CD14-positive monocyte (primary cell): ENCODE results near the gene NEURL1B. TPM values are rescaled to one million over a fixed set of nuclear protein-coding genes. Genes with fewer than 3 reads are reported as not detected.

Source experiments
- DNase-seq, 3 donors: peaks; one replicate each; pipeline ENCODE4 v3.0.0-alpha.2; 2011 to 2022
- H2AFZ ChIP-seq: 2 replicates; pipeline ENCODE4 v1.6.0; 2012; ENCODE audit warnings: mild to moderate bottlenecking, low read depth, low read length, inconsistent platforms; ENCODE audit not compliant: insufficient read depth, poor library complexity, severe bottlenecking
- H3K27ac ChIP-seq, 2 donors: 1 replicate in 1 of 2; 2 replicates in 1 of 2; pipeline ENCODE4 v1.5.1; 2012 to 2013; ENCODE audit warnings: low read length in 2 of 2, control low read depth in 1 of 2, inconsistent platforms in 1 of 2, low read depth in 1 of 2, mild to moderate bottlenecking in 1 of 2
- H3K27me3 ChIP-seq, 2 donors: one replicate each; pipeline versions ENCODE4 v1.6.0 to v1.6.1; 2011 to 2013; ENCODE audit warnings: low read length in 2 of 2; ENCODE audit not compliant: control insufficient read depth in 2 of 2, insufficient read depth in 2 of 2
- H3K36me3 ChIP-seq, 2 donors: replicated peaks in 1 of 2; 1 replicate in 1 of 2; 2 replicates in 1 of 2; pipeline versions ENCODE4 v1.5.1 to v1.6.1; 2012 to 2013; ENCODE audit warnings: low read length in 2 of 2, control low read depth in 1 of 2, inconsistent platforms in 1 of 2, mild to moderate bottlenecking in 1 of 2; ENCODE audit not compliant: insufficient read depth in 2 of 2, control insufficient read depth in 1 of 2
- H3K4me1 ChIP-seq, 2 donors: 1 replicate in 1 of 2; 2 replicates in 1 of 2; pipeline versions ENCODE4 v1.5.1 to v1.6.1; 2012 to 2013; ENCODE audit warnings: low read length in 2 of 2, control low read depth in 1 of 2, inconsistent platforms in 1 of 2, mild to moderate bottlenecking in 1 of 2, moderate library complexity in 1 of 2; ENCODE audit not compliant: insufficient read depth in 2 of 2, control insufficient read depth in 1 of 2
- H3K4me2 ChIP-seq: replicated peaks from 2 replicates; pipeline ENCODE3; 2012; ENCODE audit warnings: low read length, moderate library complexity, mild to moderate bottlenecking; ENCODE audit not compliant: poor library complexity, severe bottlenecking; ENCODE audit errors: extremely low read depth
- H3K4me3 ChIP-seq, 3 experiments: fragments of 200-600 bp in 1 of 3; sonication (generic) in 1 of 3; replicated peaks in 1 of 3; 1 replicate in 2 of 3; 2 replicates in 1 of 3; pipeline ENCODE4 v1.5.1; 2011 to 2013; ENCODE audit warnings: low read length in 3 of 3, mild to moderate bottlenecking in 3 of 3, control low read depth in 2 of 3, low read depth in 2 of 3, inconsistent platforms in 1 of 3, moderate library complexity in 1 of 3
- H3K79me2 ChIP-seq: 2 replicates; pipeline ENCODE4 v1.6.0; 2012; ENCODE audit warnings: mild to moderate bottlenecking, control low read depth, inconsistent platforms, low read length, moderate library complexity; ENCODE audit not compliant: insufficient read depth
- H3K9ac ChIP-seq: 2 replicates; pipeline ENCODE4 v1.6.0; 2017; ENCODE audit warnings: low read length, mild to moderate bottlenecking; ENCODE audit not compliant: insufficient read depth, poor library complexity, severe bottlenecking
- H3K9me3 ChIP-seq, 2 donors: replicated peaks in 1 of 2; 1 replicate in 1 of 2; 2 replicates in 1 of 2; pipeline versions ENCODE4 v1.5.1 to v1.6.1; 2012 to 2013; ENCODE audit warnings: low read length in 2 of 2, control low read depth in 1 of 2; ENCODE audit not compliant: control insufficient read depth in 1 of 2, insufficient read depth in 1 of 2
- H4K20me1 ChIP-seq: 2 replicates; pipeline ENCODE4 v1.6.0; 2012; ENCODE audit warnings: mild to moderate bottlenecking, low read length, control low read depth, moderate library complexity; ENCODE audit not compliant: insufficient read depth
- H3K27ac Mint-ChIP-seq, 7 donors: one replicate each; pipeline ENCODE4 v1.8.0; 2020; ENCODE audit warnings: mild to moderate bottlenecking in 7 of 7, mixed read lengths in 7 of 7, moderate library complexity in 6 of 7, inconsistent platforms in 2 of 7
- H3K27me3 Mint-ChIP-seq, 3 donors: one replicate each; pipeline ENCODE4 v1.8.0; 2021 to 2022; ENCODE audit warnings: low read depth in 3 of 3, mild to moderate bottlenecking in 3 of 3, mixed read lengths in 3 of 3, moderate library complexity in 3 of 3, inconsistent platforms in 1 of 3
- H3K36me3 Mint-ChIP-seq, 2 donors: one replicate each; pipeline ENCODE4 v1.8.0; 2020; ENCODE audit warnings: mixed read lengths in 2 of 2, inconsistent platforms in 1 of 2, mild to moderate bottlenecking in 1 of 2
- H3K4me1 Mint-ChIP-seq: one replicate; pipeline ENCODE4 v1.8.0; 2020; ENCODE audit warnings: mild to moderate bottlenecking, mixed read lengths
- H3K4me3 Mint-ChIP-seq, 2 donors: one replicate each; pipeline ENCODE4 v1.8.0; 2020; ENCODE audit warnings: mild to moderate bottlenecking in 2 of 2, mixed read lengths in 2 of 2, moderate library complexity in 1 of 2
- H3K9me3 Mint-ChIP-seq, 7 donors: one replicate each; pipeline ENCODE4 v1.8.0; 2020 to 2022; ENCODE audit warnings: mixed read lengths in 7 of 7, mild to moderate bottlenecking in 6 of 7, moderate library complexity in 6 of 7, inconsistent platforms in 2 of 7
- WGBS: methylation state at CpG from one replicate; pipeline ENCODE4 v1.1.5; 2013; ENCODE audit warnings: missing lambda C conversion rate; ENCODE audit not compliant: insufficient coverage; 5-methylcytosine and 5-hydroxymethylcytosine counted together
- intact Hi-C, 2 donors: fragments of 100-400 bp; cut with micrococcal nuclease; formaldehyde crosslinking; loops; one replicate each; pipeline versions ENCODE4 v1.15.0 to v1.15.1; 2023
- polyA plus RNA-seq, 3 donors: library from polyadenylated mRNA; depleted of rRNA in 1 of 3; unstranded in 2 of 3; stranded (reverse) in 1 of 3; fragments of 300-500 nt in 2 of 3; fragments of >200 nt in 1 of 3; fragmentation: Illumina TruSeq in 2 of 3; gene quantifications; 1 replicate in 2 of 3; 2 replicates in 1 of 3; pipeline ENCODE4 v1.2.3, GENCODE V29; 2012 to 2021
- TF ChIP-seq, protein P1 (sequence below): fragments of 200-600 bp; IDR thresholded peaks from one replicate; pipeline ENCODE4 v1.8.0; 2022; ENCODE audit warnings: antibody characterized with exemption, mild to moderate bottlenecking

NEURL1B gene
- polyA plus RNA-seq, 3 donors: 0.01 TPM; not detected in 2

DNA sequence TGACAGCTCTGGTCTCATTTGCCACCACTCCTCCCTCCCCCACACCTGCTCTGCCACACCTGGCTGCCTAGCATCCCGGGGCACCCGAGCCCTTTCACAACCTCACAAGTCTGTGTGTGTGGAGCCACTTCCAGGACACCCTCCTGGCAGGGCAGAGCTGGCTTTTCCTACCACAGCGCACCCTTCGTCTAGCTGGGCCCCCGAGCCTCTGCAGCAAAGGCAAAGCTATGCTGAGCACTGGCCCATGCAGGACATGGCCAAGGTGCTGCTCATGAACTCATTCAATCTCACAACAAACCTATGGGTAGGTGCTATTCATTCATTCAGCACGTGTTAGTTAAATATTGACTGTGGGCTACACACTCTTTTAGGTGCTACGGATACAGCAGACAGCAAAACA, 86.5 kb downstream of the NEURL1B start:
- no peak overlapping the region for H3K27ac ChIP-seq
- no peaks in the 10 kb centered on the region for H3K36me3 ChIP-seq
- WGBS: 94% methylated on average over 5 of the region's 7 CpGs
- H3K9ac ChIP-seq: no peak overlapping the region
- H3K27me3 ChIP-seq: no peaks in the 10 kb centered on the region
- H3K4me3 ChIP-seq: no peak overlapping the region
- H3K27me3 Mint-ChIP-seq: peaks cover 2 to 13% (median 12%) of the 10 kb centered on the region in 3 donors
- H3K79me2 ChIP-seq: no peaks in the 10 kb centered on the region
- intact Hi-C loops: no loop called here
- no peak overlapping the region for H3K4me2 ChIP-seq
- no peaks in the 10 kb centered on the region for H3K4me1 ChIP-seq
- H3K36me3 Mint-ChIP-seq: no peaks in the 10 kb centered on the region
- no peaks in the 10 kb centered on the region for H3K4me1 Mint-ChIP-seq
- TF ChIP-seq, protein P1, sequence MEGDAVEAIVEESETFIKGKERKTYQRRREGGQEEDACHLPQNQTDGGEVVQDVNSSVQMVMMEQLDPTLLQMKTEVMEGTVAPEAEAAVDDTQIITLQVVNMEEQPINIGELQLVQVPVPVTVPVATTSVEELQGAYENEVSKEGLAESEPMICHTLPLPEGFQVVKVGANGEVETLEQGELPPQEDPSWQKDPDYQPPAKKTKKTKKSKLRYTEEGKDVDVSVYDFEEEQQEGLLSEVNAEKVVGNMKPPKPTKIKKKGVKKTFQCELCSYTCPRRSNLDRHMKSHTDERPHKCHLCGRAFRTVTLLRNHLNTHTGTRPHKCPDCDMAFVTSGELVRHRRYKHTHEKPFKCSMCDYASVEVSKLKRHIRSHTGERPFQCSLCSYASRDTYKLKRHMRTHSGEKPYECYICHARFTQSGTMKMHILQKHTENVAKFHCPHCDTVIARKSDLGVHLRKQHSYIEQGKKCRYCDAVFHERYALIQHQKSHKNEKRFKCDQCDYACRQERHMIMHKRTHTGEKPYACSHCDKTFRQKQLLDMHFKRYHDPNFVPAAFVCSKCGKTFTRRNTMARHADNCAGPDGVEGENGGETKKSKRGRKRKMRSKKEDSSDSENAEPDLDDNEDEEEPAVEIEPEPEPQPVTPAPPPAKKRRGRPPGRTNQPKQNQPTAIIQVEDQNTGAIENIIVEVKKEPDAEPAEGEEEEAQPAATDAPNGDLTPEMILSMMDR: no peak
- H3K9me3 Mint-ChIP-seq: peaks cover 0 to 1% (median 0%) of the 10 kb centered on the region in 7 donors
- no peaks in the 10 kb centered on the region for H4K20me1 ChIP-seq
- no peak overlapping the region for H3K4me3 Mint-ChIP-seq
- no peak for DNase-seq
- H3K27ac Mint-ChIP-seq: no peak overlapping the region
- no peak overlapping the region for H2AFZ ChIP-seq
- H3K9me3 ChIP-seq: no peaks in the 10 kb centered on the region

DNA sequence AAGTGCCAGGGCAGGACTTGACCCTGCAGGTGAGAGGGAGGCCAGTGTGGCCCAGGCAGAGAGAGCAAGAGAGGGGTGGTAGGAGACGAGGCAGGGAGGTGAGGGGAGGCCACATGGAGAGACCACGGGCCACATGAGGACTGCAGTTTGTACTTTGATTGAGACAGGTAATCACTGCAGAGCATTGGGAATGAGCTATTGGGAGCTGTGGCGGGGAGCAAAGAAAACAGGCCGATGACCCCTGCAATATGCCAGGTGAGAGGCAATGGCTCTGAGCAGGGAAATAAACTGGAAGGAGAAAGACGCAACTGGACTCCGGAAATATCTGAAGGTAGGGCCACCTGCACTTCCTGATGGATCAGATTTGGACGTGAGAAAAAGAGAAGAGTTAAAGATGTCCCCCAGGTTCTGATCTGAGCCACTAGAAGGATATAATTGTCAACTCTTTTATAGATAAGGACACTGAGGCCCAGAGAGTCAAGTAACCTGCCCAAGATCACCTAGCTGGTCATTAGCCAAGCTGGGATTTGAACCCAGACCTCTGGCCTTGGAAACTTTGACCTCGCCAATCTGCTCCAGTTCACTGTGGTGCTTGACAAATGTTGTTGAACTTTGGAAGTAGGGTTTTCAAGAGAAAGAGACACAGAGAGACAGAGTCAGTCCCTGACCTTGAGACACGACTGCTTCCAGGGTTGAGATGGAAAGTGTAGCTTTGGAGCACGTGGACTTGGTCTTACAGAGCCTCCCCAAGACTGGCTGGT, 87.6 kb downstream of the NEURL1B start:
- TF ChIP-seq, protein P1: no peak
- no peaks in the 10 kb centered on the region for H4K20me1 ChIP-seq
- H3K27me3 ChIP-seq: no peaks in the 10 kb centered on the region
- no peak overlapping the region for H3K27ac ChIP-seq
- H3K4me1 Mint-ChIP-seq: peaks cover 8% of the 10 kb centered on the region
- WGBS: 95% methylated on average over 8 of the region's 10 CpGs
- no peak overlapping the region for H3K4me2 ChIP-seq
- no peaks in the 10 kb centered on the region for H3K36me3 ChIP-seq
- peak overlapping the region in 1 of 7 donors; percentile 27 for H3K27ac Mint-ChIP-seq
- H3K79me2 ChIP-seq: no peaks in the 10 kb centered on the region
- no peaks in the 10 kb centered on the region for H3K9me3 ChIP-seq
- peaks cover 0 to 5% of the 10 kb centered on the region in 2 donors for H3K4me1 ChIP-seq
- no peak for DNase-seq
- intact Hi-C loops: no loop called here
- peaks cover 0 to 1% (median 0%) of the 10 kb centered on the region in 7 donors for H3K9me3 Mint-ChIP-seq
- no peak overlapping the region for H3K4me3 ChIP-seq
- H3K36me3 Mint-ChIP-seq: no peaks in the 10 kb centered on the region
- peaks cover 2 to 13% (median 9%) of the 10 kb centered on the region in 3 donors for H3K27me3 Mint-ChIP-seq
- H3K9ac ChIP-seq: no peak overlapping the region
- no peak overlapping the region for H3K4me3 Mint-ChIP-seq
- no peak overlapping the region for H2AFZ ChIP-seq
